Spleen (tissue), 11 donors: Measurements from ENCODE around the gene ZNF76. TPM values are rescaled to one million over a fixed set of nuclear protein-coding genes. Genes with fewer than 3 reads are reported as not detected.

Source experiments
- DNase-seq: peaks from one replicate; pipeline ENCODE4 v3.0.0-alpha.2; 2020
- H3K27ac ChIP-seq, 8 donors: fragments of 200-600 bp; sonication (generic) in 7 of 8; 1 replicate in 4 of 8; 2 replicates in 4 of 8; pipeline versions ENCODE4 v1.5.0 to v1.8.0; 2016 to 2021; ENCODE audit warnings: inconsistent platforms in 4 of 8, mild to moderate bottlenecking in 4 of 8, moderate library complexity in 1 of 8
- H3K27me3 ChIP-seq, 7 donors: fragments of 200-600 bp; sonication (generic) in 6 of 7; replicated peaks in 1 of 7; 1 replicate in 4 of 7; 2 replicates in 3 of 7; pipeline versions ENCODE4 v1.5.0 to v1.8.0; 2016 to 2021; ENCODE audit warnings: inconsistent platforms in 3 of 7, mild to moderate bottlenecking in 1 of 7
- H3K36me3 ChIP-seq, 6 donors: fragments of 200-600 bp; sonication (generic) in 5 of 6; 1 replicate in 4 of 6; 2 replicates in 2 of 6; pipeline versions ENCODE4 v1.5.0 to v1.8.0; 2016 to 2021; ENCODE audit warnings: inconsistent platforms in 2 of 6
- H3K4me1 ChIP-seq, 6 donors: fragments of 200-600 bp; sonication (generic) in 5 of 6; 1 replicate in 3 of 6; 2 replicates in 3 of 6; pipeline versions ENCODE4 v1.5.0 to v1.8.0; 2016 to 2021; ENCODE audit warnings: inconsistent platforms in 3 of 6
- H3K4me3 ChIP-seq, 8 donors: fragments of 200-600 bp; sonication (generic) in 7 of 8; 1 replicate in 4 of 8; 2 replicates in 4 of 8; pipeline versions ENCODE4 v1.5.0 to v1.8.0; 2016 to 2021; ENCODE audit warnings: inconsistent platforms in 4 of 8, mild to moderate bottlenecking in 4 of 8, moderate library complexity in 2 of 8
- H3K9me3 ChIP-seq, 8 donors: fragments of 200-600 bp; sonication (generic) in 7 of 8; 1 replicate in 4 of 8; 2 replicates in 4 of 8; pipeline versions ENCODE4 v1.5.0 to v1.8.0; 2016 to 2021; ENCODE audit warnings: inconsistent platforms in 4 of 8
- POLR2A ChIP-seq, 3 donors: fragments of 450-650 bp; IDR thresholded peaks; one replicate each; pipeline ENCODE4 v1.5.1; 2017; ENCODE audit warnings: antibody characterized with exemption in 3 of 3, mild to moderate bottlenecking in 1 of 3
- POLR2AphosphoS5 ChIP-seq, 3 donors: sonication (generic); formaldehyde crosslinking; IDR thresholded peaks; one replicate each; pipeline ENCODE4 v1.5.1; 2017; ENCODE audit warnings: antibody characterized with exemption in 3 of 3
- WGBS, 5 donors: extraction: QIAGEN DNeasy Blood & Tissue Kit in 3 of 5; methylation state at CpG; one replicate each; pipeline versions ENCODE4 v1.1.5 to v1.1.7; 2013 to 2018; 5-methylcytosine and 5-hydroxymethylcytosine counted together
- intact Hi-C: fragments of 100-400 bp; cut with DNase I; formaldehyde crosslinking; loops from one replicate; pipeline ENCODE4 v1.15.0; 2023; ENCODE audit warnings: low total_unique reads
- polyA plus RNA-seq, 3 donors: library from polyadenylated mRNA; stranded (reverse); fragments of 200-250 nt; gene quantifications; one replicate each; pipeline ENCODE4 v1.2.1, GENCODE V29; 2013
- total RNA-seq, 7 donors: library from RNA; depleted of rRNA in 3 of 7; stranded (reverse); fragments of >200 nt in 3 of 7; fragmentation: NEBNext Ultra II Directional in 4 of 7; extraction: Animal tissue kit (Norgen Biotek cat#: 25700) in 4 of 7; gene quantifications; one replicate each; pipeline versions ENCODE4 v1.1.0 to v1.2.1, GENCODE V29; 2016 to 2021
- TF ChIP-seq, protein P1 (sequence below), 11 experiments: fragments of 200-600 bp in 7 of 11; fragments of 450-650 bp in 4 of 11; sonication (generic) in 4 of 11; IDR thresholded peaks in 8 of 11; conservative IDR thresholded peaks in 3 of 11; 1 replicate in 7 of 11; 2 replicates in 4 of 11; pipeline versions ENCODE4 v1.4.0 to v1.8.0; 2016 to 2021; ENCODE audit warnings: antibody characterized with exemption in 11 of 11, inconsistent platforms in 4 of 11, mild to moderate bottlenecking in 1 of 11
- donor health status: healthy with polysubstance abuse.
- donor health status: DM: no; HTN: no; CAD: no; lungs with moderate emphysema.
- donor health status: DM: no; HTN: no; CAD: no.
- donor health status: Bipolar disorder and iron deficiency.
- donor health status: healthy.
- donor health status: DM: no; HTN: no; CAD: no.
- donor health status: DM: yes; HTN: yes; CAD: no.

The ZNF76 gene
- total and polyA plus RNA-seq, 10 donors: 25.6 to 80.0 (median 57.8) TPM

GRCh38 chr6:35278708-35279107 lies 19.2 kb downstream of the ZNF76 start:
- peaks cover 0 to 36% (median 28%) of the 10 kb centered on the region in 6 donors for H3K36me3 ChIP-seq
- intact Hi-C loops: no loop called here
- H3K4me1 ChIP-seq: peaks cover 0 to 18% (median 1%) of the 10 kb centered on the region in 6 donors
- no peak overlapping the region for H3K4me3 ChIP-seq
- H3K27me3 ChIP-seq: no peaks in the 10 kb centered on the region
- no peaks in the 10 kb centered on the region for H3K9me3 ChIP-seq
- TF ChIP-seq POLR2A (IDR thresholded peaks at IDR 0.05) (no peak), POLR2AphosphoS5 (IDR thresholded peaks at IDR 0.05) (no peak)
- TF ChIP-seq, protein P1, sequence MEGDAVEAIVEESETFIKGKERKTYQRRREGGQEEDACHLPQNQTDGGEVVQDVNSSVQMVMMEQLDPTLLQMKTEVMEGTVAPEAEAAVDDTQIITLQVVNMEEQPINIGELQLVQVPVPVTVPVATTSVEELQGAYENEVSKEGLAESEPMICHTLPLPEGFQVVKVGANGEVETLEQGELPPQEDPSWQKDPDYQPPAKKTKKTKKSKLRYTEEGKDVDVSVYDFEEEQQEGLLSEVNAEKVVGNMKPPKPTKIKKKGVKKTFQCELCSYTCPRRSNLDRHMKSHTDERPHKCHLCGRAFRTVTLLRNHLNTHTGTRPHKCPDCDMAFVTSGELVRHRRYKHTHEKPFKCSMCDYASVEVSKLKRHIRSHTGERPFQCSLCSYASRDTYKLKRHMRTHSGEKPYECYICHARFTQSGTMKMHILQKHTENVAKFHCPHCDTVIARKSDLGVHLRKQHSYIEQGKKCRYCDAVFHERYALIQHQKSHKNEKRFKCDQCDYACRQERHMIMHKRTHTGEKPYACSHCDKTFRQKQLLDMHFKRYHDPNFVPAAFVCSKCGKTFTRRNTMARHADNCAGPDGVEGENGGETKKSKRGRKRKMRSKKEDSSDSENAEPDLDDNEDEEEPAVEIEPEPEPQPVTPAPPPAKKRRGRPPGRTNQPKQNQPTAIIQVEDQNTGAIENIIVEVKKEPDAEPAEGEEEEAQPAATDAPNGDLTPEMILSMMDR (IDR thresholded peaks at IDR 0.05 in 8 of 11, conservative IDR thresholded peaks at IDR 0.05 in 3 of 11): no peak
- 77 to 98% (median 90%) methylated on average over 3 of the region's 3 CpGs for WGBS, 5 donors
- peak; percentile 56 for DNase-seq
- no peak overlapping the region for H3K27ac ChIP-seq

GRCh38 chr6:35280903-35281302 lies 21.4 kb downstream of the ZNF76 start:
- H3K4me3 ChIP-seq: no peak overlapping the region
- H3K4me1 ChIP-seq: peaks cover 0 to 5% (median 0%) of the 10 kb centered on the region in 6 donors
- no peaks in the 10 kb centered on the region for H3K27me3 ChIP-seq
- no peaks in the 10 kb centered on the region for H3K9me3 ChIP-seq
- intact Hi-C loops: no loop called here
- peaks cover 0 to 58% (median 47%) of the 10 kb centered on the region in 6 donors for H3K36me3 ChIP-seq
- 64 to 78% (median 69%) methylated on average over 4 of the region's 4 CpGs for WGBS, 5 donors
- DNase-seq: peak; percentile 30
- H3K27ac ChIP-seq: no peak overlapping the region
- TF ChIP-seq, protein P1 (IDR thresholded peaks at IDR 0.05 in 8 of 11, conservative IDR thresholded peaks at IDR 0.05 in 3 of 11): no peak

DNA sequence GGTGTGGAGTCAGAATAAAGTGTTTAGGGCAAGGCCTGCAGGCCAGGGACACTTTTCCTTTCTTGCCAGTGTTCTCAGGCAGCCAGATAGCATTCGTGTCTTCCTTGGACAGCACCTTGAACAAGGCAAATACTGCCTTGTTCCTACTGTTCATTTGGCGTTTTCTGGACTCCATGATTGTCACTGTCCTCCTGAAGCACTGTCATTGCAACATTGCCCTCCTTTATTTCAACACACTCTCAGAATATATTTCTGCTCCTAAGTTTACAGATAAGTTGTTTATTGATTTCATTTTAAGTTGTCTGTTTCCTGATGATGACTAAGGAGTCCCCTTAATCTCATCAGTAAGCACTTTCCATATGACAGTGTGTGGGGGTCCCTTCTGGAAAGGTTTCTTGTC lies 22.9 kb downstream of the ZNF76 start:
- DNase-seq: no peak
- Histone ChIP-seq H3K4me3 (no peak overlapping the region), H3K27me3 (no peaks in the 10 kb centered on the region), H3K27ac (no peak overlapping the region), H3K36me3 (peaks cover 0 to 74% (median 63%) of the 10 kb centered on the region in 6 donors), H3K4me1 (peaks cover 0 to 3% (median 0%) of the 10 kb centered on the region in 6 donors), H3K9me3 (no peaks in the 10 kb centered on the region)
- 75 to 93% (median 82%) methylated on average over 2 of the region's 2 CpGs for WGBS, 5 donors
- intact Hi-C loops: no loop called here
- TF ChIP-seq POLR2A (IDR thresholded peaks at IDR 0.05) (no peak), POLR2AphosphoS5 (IDR thresholded peaks at IDR 0.05) (no peak)
- TF ChIP-seq, protein P1 (IDR thresholded peaks at IDR 0.05 in 8 of 11, conservative IDR thresholded peaks at IDR 0.05 in 3 of 11): no peak

DNA sequence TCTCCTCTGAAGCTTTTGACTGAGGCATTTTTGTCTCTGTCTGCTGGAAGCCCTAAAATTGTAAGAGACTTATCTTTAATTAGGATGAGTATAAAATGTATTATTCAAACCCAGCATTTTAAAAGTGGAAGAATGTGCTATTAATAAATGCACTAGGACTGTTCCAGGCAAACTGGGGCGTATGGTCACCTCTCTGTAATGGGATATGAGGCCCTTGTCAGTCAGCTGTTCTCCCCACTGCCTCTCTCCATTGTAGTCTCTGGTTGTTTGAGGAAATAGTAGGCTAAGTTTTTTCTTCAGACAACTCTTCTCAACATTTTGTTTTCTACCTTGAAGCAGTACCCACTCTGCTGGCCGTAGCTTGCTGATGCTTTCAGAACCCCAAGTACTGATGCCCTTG lies 23.8 kb downstream of the ZNF76 start:
- TF ChIP-seq, protein P1 (IDR thresholded peaks at IDR 0.05 in 8 of 11, conservative IDR thresholded peaks at IDR 0.05 in 3 of 11): no peak
- TF ChIP-seq POLR2AphosphoS5 (IDR thresholded peaks at IDR 0.05): no peak
- no peak for TF ChIP-seq POLR2A (IDR thresholded peaks at IDR 0.05)
- DNase-seq: no peak
- WGBS, 5 donors: 66 to 99% (median 94%) methylated on average over 2 of the region's 2 CpGs
- Histone ChIP-seq H3K27ac (no peak overlapping the region), H3K9me3 (no peaks in the 10 kb centered on the region), H3K36me3 (peaks cover 2 to 82% (median 72%) of the 10 kb centered on the region in 6 donors), H3K4me3 (no peak overlapping the region), H3K27me3 (no peaks in the 10 kb centered on the region), H3K4me1 (peaks cover 0 to 3% (median 0%) of the 10 kb centered on the region in 6 donors)
- intact Hi-C loops: no loop called here
